GM12874 (cell line): ENCODE measurements around the gene CBFA2T2.

Source experiments
- TF ChIP-seq, protein P1 (sequence below): IDR thresholded peaks from 2 replicates; pipeline ENCODE4 v1.5.1; 2011; ENCODE audit warnings: low read depth, mild to moderate bottlenecking, control low read depth, low read length, moderate library complexity; ENCODE audit not compliant: insufficient read depth

CBFA2T2 gene

GRCh38 chr20:33490934-33491656, 1.2 kb downstream of the CBFA2T2 start:
- TF ChIP-seq, protein P1, sequence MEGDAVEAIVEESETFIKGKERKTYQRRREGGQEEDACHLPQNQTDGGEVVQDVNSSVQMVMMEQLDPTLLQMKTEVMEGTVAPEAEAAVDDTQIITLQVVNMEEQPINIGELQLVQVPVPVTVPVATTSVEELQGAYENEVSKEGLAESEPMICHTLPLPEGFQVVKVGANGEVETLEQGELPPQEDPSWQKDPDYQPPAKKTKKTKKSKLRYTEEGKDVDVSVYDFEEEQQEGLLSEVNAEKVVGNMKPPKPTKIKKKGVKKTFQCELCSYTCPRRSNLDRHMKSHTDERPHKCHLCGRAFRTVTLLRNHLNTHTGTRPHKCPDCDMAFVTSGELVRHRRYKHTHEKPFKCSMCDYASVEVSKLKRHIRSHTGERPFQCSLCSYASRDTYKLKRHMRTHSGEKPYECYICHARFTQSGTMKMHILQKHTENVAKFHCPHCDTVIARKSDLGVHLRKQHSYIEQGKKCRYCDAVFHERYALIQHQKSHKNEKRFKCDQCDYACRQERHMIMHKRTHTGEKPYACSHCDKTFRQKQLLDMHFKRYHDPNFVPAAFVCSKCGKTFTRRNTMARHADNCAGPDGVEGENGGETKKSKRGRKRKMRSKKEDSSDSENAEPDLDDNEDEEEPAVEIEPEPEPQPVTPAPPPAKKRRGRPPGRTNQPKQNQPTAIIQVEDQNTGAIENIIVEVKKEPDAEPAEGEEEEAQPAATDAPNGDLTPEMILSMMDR: no peak

GRCh38 chr20:33493076-33493766, 3.3 kb downstream of the CBFA2T2 start:
- TF ChIP-seq, protein P1: no peak

DNA sequence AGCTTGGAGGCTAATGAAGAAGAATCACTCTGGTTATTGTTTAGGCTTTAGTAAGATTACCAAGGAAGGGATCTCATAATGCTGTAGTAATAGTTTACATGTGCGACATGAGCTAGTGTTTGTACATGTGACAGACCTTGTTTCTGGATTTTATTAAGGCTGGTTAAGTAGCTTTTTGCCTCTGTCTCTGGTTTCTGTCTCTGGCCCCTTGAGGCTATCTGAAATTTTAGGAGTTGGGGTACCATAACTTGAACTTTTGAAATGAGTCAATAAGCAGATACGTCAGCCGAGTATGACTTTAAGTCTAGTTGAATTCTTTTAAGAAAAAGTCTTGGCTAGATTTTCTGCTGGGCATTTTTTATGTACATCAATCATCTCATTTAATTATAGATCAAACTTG, 9.5 kb downstream of the CBFA2T2 start:
- TF ChIP-seq, protein P1: no peak

DNA sequence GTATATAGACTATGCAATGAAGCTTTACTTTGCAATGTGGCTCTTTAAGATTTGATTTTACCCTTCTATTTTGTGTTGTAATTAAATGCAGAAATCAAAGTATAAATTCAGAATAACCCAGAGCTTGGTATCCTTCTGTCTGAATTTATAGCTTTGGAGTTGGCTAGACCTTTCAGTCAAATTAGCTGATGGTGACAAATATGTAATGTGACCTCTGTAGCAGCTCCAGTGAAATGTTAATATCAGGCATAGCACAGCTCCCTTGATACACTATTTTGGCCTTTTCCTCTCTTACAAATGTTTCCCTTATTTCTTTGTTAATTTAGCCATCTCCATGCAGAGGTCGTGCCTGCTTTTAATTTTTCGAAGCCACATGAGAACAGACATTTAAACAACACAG, 11.1 kb downstream of the CBFA2T2 start:
- TF ChIP-seq, protein P1: no peak

DNA sequence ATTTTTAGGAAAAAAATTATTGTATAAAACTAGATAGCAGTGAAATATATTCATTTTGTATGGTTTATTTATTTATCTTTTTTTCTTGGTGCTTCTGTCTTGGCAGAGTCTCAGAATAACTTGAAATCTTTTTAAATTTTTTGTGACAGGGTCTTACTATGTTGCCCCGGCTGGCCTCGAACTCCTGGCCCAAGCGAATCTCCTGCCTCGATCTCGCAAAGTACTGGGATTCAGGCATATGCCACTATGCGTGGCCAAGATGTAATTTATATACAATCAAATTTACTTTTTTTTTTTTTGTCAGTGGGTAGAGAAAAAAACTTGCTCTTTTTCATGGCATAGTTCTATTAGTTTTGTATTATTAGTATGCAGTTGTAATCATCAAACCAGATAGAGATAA, 13.7 kb downstream of the CBFA2T2 start:
- TF ChIP-seq, protein P1: no peak

DNA sequence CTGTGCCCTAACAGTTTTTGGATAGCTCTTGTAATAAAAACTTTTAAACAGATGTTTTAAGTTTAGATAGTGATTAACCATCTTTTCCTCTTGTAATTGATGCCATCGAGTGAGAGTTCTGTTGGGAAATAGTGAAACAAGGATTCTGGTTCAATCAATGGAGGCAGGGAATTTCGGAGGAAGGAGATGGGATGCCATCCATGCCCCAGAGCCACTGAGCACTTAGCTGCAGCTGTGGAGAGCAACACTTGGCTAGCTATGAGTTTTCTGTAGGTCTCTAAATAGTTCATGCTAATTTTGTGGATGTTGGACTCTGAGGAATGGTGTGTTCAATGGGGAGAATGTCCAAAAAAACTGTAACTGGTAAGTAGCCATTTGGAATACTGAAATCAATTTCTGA, 16.7 kb downstream of the CBFA2T2 start:
- TF ChIP-seq, protein P1: no peak

- TF ChIP-seq, protein P1: no peak
These were observed 17.6 kb downstream of the CBFA2T2 start for GRCh38 chr20:33507461-33507860.
